IPS-18c (cell line): ENCODE results near the gene ERC1.

Experiments
- H3K4me3 ChIP-seq: 2 replicates; pipeline ENCODE4 v1.7.0; 2013; ENCODE audit warnings: low read depth, mild to moderate bottlenecking, low read length, moderate library complexity; ENCODE audit not compliant: insufficient read depth
- H3K9me3 ChIP-seq: one replicate; pipeline ENCODE4 v1.6.1; 2013; ENCODE audit warnings: mild to moderate bottlenecking, low read length, moderate library complexity; ENCODE audit not compliant: control insufficient read depth, insufficient read depth

The ERC1 gene

DNA sequence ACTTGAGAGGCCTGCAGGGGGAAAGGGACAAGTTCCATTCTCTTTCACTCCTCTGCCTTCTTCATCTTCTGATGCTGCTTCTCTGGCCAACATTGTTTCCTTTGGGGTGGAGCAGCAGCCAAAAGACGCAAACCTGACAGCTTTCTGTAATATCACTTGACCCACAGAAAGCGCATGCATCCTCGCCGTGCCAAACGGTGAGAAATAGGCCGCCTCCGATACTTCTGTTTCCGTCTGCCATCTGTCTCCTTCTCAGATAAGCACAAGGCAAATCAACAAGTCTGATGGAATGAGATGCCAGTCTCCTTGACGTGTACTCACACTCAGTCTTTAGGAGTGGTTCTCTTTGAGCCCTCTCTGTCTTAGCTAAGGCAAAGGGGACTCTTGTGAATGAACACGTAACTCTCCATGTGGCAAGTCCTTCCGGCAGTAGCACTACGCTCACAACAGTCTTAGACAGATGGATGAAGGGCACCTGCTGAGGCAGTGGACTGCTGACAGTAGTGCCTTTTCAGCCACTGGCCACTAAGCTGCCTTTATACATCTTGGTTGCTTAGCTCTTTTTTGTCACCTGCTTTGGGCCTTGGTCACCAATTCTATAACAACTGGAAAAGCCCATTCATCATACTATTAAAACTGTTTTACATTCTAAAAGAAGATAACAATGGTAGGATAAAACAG lies 389.3 kb downstream of the ERC1 start:
- Histone ChIP-seq H3K4me3 (no peak overlapping the region), H3K9me3 (peaks cover 2% of the 10 kb centered on the region)

DNA sequence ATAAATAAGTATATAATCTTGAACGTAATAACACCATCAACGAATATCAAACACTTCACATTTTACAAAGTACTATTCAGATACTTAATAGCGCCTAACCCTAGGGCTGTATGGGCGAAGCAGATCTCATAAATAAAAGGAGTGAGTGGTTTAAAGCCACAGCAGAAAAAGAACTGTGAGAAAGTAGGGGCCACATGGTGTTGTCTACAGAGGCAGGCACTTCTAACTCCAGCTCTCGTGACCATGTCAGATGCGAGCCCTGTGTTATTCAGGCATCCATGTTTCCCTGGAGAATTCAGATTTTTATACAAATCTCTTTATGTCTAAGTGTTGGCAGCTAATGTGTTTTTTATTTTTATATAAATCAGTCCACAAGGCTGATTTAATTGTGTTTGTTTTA lies 391.1 kb downstream of the ERC1 start:
- Histone ChIP-seq H3K9me3 (peaks cover 5% of the 10 kb centered on the region), H3K4me3 (no peak overlapping the region)

DNA sequence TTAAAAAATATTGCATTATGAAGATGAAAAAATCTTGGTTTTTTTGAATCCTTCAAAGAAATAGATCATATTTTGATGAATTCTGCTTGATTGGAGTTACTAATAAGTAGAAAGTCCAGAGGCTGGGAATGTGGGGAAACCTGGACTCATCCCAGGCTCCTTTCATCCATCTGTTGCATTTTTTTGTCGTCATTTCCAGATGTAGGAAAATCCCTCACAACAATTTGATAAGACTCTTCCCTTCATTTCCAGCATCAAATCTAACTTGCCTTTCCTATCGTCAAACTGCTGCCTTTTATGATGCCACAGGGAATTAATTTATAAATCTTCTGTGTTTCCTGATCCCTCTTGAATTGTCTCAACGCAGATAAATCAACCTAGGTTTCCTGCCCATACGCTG lies 391.8 kb downstream of the ERC1 start:
- H3K4me3 ChIP-seq = no peak overlapping the region

DNA sequence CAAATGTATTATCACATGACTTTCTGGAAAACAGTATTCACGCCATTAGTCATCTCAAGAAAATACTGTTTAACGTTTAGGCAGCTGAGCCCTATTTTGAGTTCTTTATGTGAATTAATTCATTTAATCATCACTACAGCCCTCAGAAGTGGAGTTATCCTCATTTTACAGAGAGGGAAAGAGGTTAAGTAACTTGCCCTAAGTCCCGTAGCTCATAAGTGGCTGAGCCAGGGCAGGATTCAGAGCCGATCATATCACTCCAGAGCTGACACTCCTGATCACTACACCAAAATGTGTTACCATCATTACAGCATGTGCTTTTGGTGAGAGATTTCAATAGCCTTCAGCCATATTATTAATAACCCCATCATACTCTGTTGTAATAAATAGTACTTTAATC lies 392.7 kb downstream of the ERC1 start:
- Histone ChIP-seq H3K9me3 (peaks cover 10% of the 10 kb centered on the region), H3K4me3 (no peak overlapping the region)

More for the DNA sequence above, 391.8 kb downstream of the ERC1 start:
- H3K9me3 ChIP-seq = peaks cover 5% of the 10 kb centered on the region

DNA sequence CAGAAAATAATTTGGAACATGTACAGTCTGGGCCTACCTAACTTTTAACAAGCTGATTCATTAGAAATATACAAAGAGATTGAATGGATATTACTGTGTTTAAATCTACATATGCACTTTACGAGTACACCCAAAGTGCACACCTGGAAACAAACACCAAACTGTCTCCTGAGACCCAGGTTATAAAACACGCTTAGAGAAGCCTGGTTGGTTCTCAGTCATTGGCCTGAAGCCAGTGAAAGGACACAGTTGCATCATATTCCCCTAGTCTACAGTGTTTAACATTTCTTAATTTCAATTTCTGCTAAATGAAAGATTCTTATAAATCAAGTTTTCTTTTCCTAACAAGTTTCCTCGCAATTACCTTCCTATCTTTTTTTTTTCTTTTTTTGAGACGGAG lies 393.9 kb downstream of the ERC1 start:
- Histone ChIP-seq H3K9me3 (peaks cover 12% of the 10 kb centered on the region), H3K4me3 (no peak overlapping the region)

DNA sequence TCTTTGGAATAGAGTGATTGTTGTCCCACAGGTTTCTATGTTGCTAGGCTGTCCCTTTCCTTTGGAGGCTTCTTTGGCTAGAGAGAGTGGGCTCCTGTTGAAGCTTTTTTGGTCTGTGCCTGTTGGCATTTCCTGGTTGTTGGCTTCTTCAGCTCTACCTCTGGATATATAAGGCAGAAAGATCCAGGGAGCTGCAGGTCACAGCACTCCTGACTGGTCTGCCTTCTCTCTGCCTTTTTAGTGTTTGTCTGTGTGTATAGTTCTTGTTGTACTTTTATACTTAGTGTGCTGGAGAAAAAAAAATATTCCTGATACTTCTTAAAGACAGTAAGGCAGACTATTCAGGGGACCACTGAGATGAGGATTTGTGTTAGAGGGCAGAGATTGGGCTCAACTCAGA lies 400.7 kb downstream of the ERC1 start:
- Histone ChIP-seq H3K9me3 (peaks cover 22% of the 10 kb centered on the region), H3K4me3 (no peak overlapping the region)

DNA sequence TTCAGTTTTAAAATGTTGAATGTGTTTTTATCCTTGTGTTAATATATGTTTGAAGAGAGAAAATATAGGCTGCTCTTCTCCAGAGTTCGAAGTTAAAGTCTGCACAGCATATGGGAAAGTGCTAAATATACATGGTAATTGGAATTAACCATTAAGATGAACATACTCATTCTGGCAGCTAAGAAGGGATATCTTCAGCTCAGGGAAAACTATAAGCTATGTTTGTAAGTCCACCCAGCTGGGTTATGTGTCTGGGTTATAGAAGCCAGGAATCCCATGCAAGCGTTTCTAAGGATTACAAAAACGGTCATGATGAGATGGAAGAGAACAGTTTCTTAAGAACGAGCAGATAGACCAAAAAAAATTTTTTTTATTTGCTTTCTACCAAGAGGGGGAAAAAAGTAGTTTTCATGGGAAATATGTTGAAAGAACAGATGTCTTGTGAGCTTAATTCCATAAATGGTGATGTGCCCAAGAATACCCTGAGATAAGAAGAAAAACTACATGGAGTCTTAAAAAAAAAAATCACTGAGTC lies 404.5 kb downstream of the ERC1 start:
- Histone ChIP-seq H3K4me3 (no peak overlapping the region), H3K9me3 (peaks cover 17% of the 10 kb centered on the region)

DNA sequence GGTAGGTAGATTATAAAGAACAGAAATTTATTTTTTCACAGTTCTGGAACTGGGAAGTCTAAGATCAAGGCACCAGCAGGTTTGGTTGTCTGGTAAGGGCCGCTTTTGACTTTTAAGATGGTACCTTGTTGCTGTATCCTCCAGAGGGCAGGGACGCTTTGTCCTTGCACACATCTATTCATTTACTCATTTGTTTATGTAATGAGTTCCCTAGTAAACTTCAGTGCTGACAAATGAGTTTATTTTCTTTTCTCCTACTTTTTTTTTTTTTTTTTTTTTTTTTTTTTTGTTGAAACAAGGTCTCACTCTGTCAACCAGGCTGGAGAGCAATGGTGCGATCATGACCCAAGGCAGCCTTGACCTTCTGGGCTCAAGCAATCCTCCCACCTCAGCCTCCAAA lies 407.6 kb downstream of the ERC1 start:
- H3K4me3 ChIP-seq = no peak overlapping the region
- H3K9me3 ChIP-seq = peaks cover 3% of the 10 kb centered on the region

DNA sequence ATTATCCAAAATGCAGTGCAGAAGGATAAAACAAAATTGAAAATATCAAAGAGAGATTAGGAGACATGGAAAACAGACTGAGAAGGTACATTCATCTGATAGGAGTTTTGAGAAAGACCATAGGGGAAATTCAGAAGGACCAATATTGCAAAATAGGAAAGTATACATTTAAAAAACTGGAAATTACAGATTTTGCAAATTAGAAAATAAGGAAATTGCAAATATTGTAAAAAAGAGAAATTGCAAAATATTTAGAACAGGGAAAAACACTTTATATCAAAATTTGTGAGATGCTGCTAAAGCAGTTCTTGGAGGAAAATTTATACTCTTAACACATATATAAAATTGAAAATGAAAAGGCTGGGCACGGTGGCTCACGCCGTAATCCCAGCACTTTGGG lies 410.9 kb downstream of the ERC1 start:
- peaks cover 3% of the 10 kb centered on the region for H3K9me3 ChIP-seq

DNA sequence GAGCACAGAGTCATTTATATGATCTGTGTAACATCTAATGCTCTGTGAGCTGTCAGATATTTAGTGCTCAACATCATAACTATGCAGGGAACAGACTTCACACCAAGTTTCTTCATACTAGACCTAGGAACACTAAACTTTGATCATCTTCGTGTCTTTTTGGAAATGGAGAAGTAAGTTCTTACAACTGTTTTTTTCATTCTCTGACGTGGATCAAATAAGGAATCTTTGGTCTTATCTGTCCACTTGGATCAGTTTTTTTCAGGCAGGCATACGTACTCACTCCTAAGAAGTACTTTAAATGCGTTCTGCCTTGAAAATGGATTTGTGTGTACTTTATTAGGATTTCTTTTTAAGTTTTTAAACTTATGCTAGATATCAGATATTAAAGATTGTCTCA lies 412.4 kb downstream of the ERC1 start:
- no peak overlapping the region for H3K4me3 ChIP-seq
- peaks cover 3% of the 10 kb centered on the region for H3K9me3 ChIP-seq

More for the DNA sequence above, 410.9 kb downstream of the ERC1 start:
- H3K4me3 ChIP-seq = no peak overlapping the region

DNA sequence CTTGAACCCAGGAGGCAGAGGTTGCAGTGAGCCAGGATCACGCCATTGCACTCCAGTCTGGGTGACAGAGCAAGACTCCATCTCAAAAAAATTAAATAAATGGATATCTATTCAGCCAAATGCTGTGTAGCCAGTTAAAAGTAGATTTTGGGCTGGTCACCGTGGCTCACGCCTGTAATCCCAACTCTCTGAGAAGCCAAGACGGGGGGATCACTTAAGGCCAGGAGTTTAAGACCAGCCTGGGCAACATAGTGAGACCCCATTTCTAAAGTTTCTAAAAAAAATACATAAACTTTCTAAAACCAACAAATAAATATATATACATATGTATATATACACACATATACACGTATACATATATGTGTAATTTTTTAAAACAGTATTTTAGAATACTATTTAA lies 414.6 kb downstream of the ERC1 start:
- Histone ChIP-seq H3K9me3 (no peaks in the 10 kb centered on the region), H3K4me3 (no peak overlapping the region)

DNA sequence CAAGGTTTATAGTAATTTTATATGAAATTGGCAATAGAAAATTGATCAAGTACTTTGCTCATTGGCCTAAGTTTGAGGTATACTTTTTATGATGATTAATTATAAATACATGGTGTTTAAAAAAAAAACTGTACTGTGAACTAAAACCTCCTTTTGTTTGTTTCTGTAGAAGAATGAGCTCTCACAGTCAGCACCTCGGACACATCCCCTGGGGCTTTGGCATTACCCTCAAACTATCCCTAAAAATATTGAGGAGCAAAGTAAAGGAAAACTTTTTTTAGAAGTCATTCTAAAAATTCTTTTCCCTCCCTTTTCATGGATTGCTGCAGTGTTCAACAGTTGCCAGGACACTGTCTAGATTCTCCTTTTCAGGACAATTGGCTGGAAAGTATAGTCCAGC lies 419.8 kb downstream of the ERC1 start:
- H3K4me3 ChIP-seq = no peak overlapping the region
- H3K9me3 ChIP-seq = no peaks in the 10 kb centered on the region

DNA sequence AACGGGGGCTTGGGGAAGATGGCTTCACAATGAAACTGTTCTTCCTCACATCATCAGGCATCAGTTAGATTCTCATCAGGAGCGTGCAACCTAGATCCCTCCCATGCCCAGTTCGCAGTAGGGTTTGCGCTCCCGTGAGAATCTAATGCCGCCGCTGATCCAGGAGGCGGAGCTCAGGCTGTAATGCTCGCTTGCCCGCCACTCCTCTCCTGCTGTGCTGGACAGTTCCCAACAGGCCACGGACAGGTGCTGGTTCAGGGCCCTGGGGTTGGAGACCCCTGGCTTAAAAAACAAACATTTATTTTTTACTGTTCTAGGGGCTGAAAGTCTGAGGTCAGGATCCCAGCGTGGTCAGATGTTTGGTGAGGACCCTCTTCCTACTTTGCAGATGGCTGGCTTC lies 422.9 kb downstream of the ERC1 start:
- no peaks in the 10 kb centered on the region for H3K9me3 ChIP-seq
- H3K4me3 ChIP-seq = no peak overlapping the region

DNA sequence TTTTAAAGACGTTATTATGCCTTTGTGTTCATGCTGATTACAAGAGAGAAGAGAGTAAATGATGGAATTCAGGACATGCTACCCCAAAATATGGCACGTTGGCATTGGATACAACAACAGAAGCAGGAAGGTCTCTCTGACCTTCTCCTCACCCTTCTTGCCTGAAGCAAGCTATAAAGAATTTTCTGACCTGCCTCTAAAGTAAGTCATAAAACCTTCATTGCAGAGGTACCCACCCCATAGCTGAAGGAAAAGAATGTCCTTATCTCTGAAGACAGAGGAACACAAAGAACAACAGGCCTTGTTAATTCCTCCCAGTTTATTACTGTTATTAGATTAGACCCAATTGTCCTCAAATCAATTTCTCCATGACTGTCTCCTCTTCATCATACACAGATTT lies 427.1 kb downstream of the ERC1 start:
- peaks cover 8% of the 10 kb centered on the region for H3K9me3 ChIP-seq
- no peak overlapping the region for H3K4me3 ChIP-seq

DNA sequence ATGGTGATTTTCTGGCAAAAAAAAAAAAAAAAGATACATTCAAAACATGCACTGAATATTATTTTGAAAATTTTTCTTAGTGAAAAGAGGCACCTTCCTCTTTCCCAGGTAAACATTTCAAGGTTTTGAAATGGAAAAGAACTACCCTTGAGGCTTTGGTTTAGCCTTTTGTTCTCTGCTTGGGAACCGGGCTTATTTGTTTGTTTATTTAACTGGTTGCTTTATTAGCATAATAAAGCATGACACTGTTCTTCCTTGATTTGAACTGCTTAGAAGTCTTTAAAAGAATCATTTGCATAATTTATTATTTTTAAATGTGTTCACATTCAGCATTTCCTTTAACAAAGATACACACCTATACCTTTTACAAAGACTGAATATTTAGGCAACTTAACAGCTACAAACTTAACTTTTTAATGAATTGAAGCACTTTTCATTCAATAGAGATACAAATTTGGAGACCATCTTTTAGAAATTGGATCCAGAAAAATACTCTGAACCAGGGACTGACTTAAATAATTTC lies 428.9 kb downstream of the ERC1 start:
- peaks cover 8% of the 10 kb centered on the region for H3K9me3 ChIP-seq

DNA sequence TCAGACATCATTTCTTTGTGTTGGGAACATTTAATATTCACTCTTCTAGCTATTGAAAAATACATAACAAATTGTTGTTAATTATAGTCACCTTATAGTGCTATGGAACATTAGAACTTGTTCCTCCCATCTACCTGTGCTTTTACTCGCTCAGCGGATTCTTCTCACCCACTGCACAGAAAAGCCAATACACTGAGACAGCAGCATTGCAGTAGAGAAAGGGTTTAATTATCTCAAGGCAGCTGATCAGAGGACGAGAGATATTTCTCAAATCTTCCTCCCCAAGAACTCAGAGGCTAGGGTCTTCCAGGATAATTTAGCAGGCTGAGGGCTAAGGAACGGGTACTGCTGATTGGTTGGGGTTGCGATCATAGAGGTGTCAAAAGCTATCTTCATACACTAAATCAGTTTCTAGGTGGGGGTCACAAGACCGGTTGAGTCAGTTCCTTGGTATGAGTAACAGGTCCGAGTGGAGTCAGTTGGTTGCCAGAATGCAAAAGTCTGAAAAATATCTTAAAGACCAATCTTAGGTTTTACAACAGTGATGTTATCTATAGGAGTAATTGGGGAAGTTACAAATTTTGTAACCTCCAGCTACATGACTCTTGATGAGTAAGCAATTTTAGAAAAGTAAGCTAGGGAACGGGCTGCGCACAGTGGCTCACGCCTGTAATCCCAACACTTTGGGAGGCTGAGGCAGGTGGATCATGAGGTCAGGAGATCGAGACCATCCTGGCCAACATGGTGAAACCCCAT lies 430.2 kb downstream of the ERC1 start:
- peaks cover 8% of the 10 kb centered on the region for H3K9me3 ChIP-seq
- no peak overlapping the region for H3K4me3 ChIP-seq

More for the DNA sequence above, 428.9 kb downstream of the ERC1 start:
- no peak overlapping the region for H3K4me3 ChIP-seq

DNA sequence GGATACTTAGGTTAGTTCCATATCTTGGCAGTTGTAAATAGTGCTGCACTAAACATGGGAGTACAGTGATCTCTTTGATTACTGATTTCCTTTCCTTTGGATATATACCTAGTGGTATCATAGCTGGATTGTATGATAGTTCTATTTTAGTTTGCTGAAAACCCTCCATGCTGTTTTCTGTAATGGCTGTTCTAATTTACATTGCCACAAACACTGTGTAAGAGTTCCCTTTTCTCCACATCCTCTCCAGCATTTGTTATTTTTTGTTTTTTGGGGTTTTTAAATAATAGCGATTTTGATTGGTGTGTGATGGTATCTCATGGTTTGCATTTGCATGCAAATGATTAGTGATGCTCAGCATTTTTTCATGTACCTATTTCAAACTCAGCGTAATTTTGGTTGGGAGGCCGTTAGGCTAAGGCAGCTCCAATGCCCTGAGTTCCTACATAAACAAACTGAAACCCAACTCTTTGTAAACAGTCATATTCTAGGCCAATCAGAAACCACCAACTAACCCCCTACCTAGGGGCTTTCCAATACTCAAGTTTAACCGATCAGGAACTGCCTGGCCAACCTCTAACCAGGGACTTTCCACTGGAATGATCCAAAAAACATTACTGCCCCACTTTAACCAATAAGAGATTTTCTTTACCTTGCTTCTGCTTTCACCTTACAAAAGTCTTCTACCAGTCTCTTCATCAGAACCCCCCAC lies 431.7 kb downstream of the ERC1 start:
- no peak overlapping the region for H3K4me3 ChIP-seq
- H3K9me3 ChIP-seq = peaks cover 8% of the 10 kb centered on the region
